Osteocyte (in vitro differentiated cells): ENCODE results near the gene RNF121. TPM values are rescaled to one million over a fixed set of nuclear protein-coding genes. Genes with fewer than 3 reads are reported as not detected.

Source experiments
- DNase-seq: peaks from one replicate; pipeline ENCODE4 v3.0.0; 2021; ENCODE audit warnings: mixed read lengths; ENCODE audit not compliant: unreplicated experiment; ENCODE audit errors: extremely low spot score
- H3K27ac Mint-ChIP-seq: one replicate; pipeline ENCODE4 v1.8.0; 2021; ENCODE audit warnings: mild to moderate bottlenecking, mixed read lengths; ENCODE audit not compliant: unreplicated experiment
- H3K27me3 Mint-ChIP-seq: one replicate; pipeline ENCODE4 v1.8.0; 2021; ENCODE audit warnings: mixed read lengths; ENCODE audit not compliant: unreplicated experiment
- H3K36me3 Mint-ChIP-seq: one replicate; pipeline ENCODE4 v1.8.0; 2021; ENCODE audit warnings: mixed read lengths; ENCODE audit not compliant: unreplicated experiment
- H3K4me1 Mint-ChIP-seq: one replicate; pipeline ENCODE4 v1.8.0; 2021; ENCODE audit warnings: mixed read lengths; ENCODE audit not compliant: unreplicated experiment
- H3K4me3 Mint-ChIP-seq: one replicate; pipeline ENCODE4 v1.8.0; 2021; ENCODE audit warnings: mild to moderate bottlenecking, moderate library complexity, mixed read lengths; ENCODE audit not compliant: unreplicated experiment
- H3K9me3 Mint-ChIP-seq: one replicate; pipeline ENCODE4 v1.8.0; 2021; ENCODE audit warnings: mixed read lengths; ENCODE audit not compliant: unreplicated experiment
- CTCF ChIP-seq: fragments of 200-600 bp; sonication (generic); IDR thresholded peaks from 2 replicates; pipeline ENCODE4 v1.5.0; 2021; ENCODE audit warnings: antibody characterized with exemption, mild to moderate bottlenecking, moderate library complexity
- total RNA-seq: library from RNA; stranded (reverse); gene quantifications from 2 replicates; pipeline ENCODE4 v1.2.1, GENCODE V29; 2021

RNF121 gene
- total RNA-seq, 1 donor from 2014 or later = 44.9 TPM

GRCh38 chr11:72002841-72003775, 74.3 kb downstream of the RNF121 start:
- Mint-ChIP-seq H3K27ac (no peak overlapping the region), H3K4me3 (no peak overlapping the region), H3K4me1 (peaks cover 24% of the 10 kb centered on the region), H3K27me3 (no peaks in the 10 kb centered on the region), H3K9me3 (no peaks in the 10 kb centered on the region), H3K36me3 (peaks cover 42% of the 10 kb centered on the region)
- TF ChIP-seq CTCF = no peak
- DNase-seq = no peak

- Mint-ChIP-seq H3K9me3 (no peaks in the 10 kb centered on the region), H3K4me1 (peaks cover 18% of the 10 kb centered on the region), H3K36me3 (peaks cover 48% of the 10 kb centered on the region), H3K4me3 (no peak overlapping the region), H3K27me3 (no peaks in the 10 kb centered on the region), H3K27ac (no peak overlapping the region)
- no peak for DNase-seq
- TF ChIP-seq CTCF = no peak
These were observed 74.9 kb downstream of the RNF121 start for GRCh38 chr11:72003776-72004171.

GRCh38 chr11:72004515-72005346, 75.9 kb downstream of the RNF121 start:
- no peak for DNase-seq
- no peak for TF ChIP-seq CTCF
- H3K9me3 Mint-ChIP-seq = no peaks in the 10 kb centered on the region
- no peak overlapping the region for H3K4me3 Mint-ChIP-seq
- peaks cover 8% of the 10 kb centered on the region for H3K4me1 Mint-ChIP-seq
- no peaks in the 10 kb centered on the region for H3K27me3 Mint-ChIP-seq
- peaks cover 52% of the 10 kb centered on the region for H3K36me3 Mint-ChIP-seq
- no peak overlapping the region for H3K27ac Mint-ChIP-seq

GRCh38 chr11:72005347-72006260, 76.8 kb downstream of the RNF121 start:
- no peaks in the 10 kb centered on the region for H3K9me3 Mint-ChIP-seq
- H3K36me3 Mint-ChIP-seq = peaks cover 52% of the 10 kb centered on the region
- no peak for TF ChIP-seq CTCF
- no peak overlapping the region for H3K4me3 Mint-ChIP-seq
- DNase-seq = no peak
- H3K27ac Mint-ChIP-seq = peak overlapping the region; percentile 42
- no peaks in the 10 kb centered on the region for H3K4me1 Mint-ChIP-seq
- no peaks in the 10 kb centered on the region for H3K27me3 Mint-ChIP-seq
